NCI-H2227 treated with DMSO at 0.1 percent for 48 hours (cell line): ENCODE measurements around the gene TGFBR3L.

Source experiments
- DNase-seq: peaks from one replicate; lab custom pipeline; 2025; lab: John Stamatoyannopoulos, UW

Gene TGFBR3L

DNA sequence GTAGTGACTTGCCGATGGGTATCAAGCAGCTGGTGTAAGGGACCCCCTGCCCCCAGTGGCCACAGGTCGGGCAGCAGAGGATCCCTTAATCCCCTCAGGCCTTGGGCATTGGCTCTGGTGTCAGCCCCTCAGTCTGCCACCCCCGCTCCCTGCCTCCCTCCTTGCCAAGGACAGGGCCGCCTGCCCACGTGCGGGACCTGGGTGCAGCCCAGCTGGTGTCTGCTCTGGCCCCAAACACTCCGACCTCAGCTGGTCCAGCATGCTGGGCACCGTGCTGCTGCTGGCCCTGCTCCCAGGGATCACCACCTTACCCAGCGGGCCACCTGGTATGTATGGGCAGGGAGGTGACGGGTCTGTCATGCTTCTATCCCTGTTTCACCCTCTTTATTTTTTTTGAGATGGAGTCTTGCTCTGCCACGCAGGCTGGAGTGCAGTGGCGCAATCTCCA is at the start of gene TGFBR3L:
Gene TGFBR3L (plus strand): TSS at position 233 of the 448 bp plus-strand sequence.
- DNase-seq, result no peak

GRCh38 chr19:7865262-7865911 is 49.2 kb upstream of the TGFBR3L start:
- DNase-seq, result no peak

- no peak for DNase-seq
Observed at GRCh38 chr19:7866399-7867091, 48.1 kb upstream of the TGFBR3L start.

DNA sequence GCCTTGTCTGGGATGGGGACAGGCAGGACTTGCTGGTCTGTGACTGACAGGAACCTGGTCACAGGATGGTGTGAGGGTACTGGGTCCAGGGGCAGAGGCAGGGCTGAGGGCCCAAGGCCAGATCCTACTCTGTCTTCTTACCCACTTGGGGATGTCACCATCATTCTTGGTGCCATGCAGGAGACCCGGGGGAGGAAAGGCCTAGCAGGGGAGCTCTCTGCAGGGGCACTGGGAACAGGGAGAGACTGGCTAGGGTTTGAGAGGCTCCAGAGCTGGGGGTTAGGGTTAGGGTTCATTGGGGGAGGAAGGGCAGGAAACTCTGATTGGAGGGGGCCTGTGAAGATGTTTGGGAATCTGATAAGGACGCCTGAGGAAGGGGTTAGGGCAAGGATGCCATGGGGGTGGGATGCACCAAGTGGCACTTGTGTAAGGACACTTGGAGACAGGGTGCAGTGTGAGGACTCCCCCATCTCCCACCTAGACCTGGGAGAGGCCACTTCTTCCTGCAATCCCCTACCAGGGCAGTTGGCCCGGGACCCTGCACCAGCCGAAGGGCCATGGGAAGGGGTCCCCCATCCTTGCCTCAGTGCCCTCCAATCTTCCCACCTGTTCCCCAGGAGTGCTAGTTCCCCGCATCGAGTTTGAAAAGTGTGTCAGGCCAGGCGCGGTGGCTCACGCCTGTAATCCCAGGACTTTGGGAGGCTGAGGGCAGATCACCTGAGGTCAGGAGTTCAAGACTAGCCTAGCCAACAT is 47.4 kb upstream of the TGFBR3L start:
- DNase-seq, result no peak

DNA sequence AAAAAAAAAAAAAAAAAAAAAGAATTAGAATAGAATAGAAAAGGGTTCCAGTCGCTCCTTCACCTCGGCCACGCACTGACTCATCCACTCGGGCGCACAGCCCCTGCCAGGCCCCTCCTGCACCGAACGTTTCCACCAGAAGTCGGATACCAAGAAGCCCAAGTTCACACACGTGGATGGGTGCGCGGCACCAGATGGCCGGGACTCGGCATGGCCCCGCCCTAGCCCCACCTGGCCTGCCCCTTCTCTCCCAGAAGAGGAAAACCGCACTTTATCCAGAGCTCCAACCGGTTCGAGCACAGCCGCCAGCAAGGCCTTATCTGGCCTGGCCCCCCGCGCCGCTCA is 46.3 kb upstream of the TGFBR3L start:
- no peak for DNase-seq

DNA sequence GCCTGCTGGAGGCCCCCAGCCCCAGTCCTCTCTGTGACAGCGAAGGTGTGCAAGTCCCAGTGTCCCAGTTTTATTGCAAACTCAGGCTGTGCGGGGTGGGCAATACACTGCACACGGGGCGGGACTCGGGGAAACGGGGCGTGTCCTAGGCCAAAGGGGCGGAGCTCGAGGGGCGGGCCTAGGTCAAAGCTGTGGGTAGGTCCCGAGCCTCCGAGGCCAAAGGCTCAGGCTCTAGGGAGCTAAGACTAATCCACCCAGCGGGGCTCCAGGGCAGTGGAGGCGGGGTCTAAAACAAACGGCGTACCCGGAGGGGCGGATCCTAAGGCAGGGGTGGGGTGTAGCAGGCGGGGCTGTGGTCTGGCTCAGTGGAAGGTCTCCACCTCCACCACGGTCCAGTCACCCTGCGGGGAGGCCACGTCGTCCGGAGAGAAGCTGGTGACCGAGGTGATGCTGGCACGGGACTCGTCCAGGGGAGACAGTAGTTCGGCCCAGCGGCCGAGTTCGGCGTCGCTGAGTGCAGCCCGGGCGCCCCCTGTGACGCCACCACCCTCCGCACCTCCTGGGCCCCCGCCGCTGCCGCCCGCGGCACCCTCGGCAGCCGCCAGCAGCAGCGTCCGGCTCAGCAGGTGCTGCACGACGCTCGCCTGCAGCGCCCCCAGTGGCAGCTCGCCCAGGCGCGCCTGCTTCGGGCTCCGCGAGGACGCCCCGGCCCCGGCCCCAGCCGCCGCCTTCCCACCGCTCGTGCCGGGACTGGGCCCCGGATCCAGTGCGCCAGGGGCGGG is 45.8 kb upstream of the TGFBR3L start:
- no peak for DNase-seq

- DNase-seq, result no peak
Observed at GRCh38 chr19:7869453-7869909, 45.1 kb upstream of the TGFBR3L start.

GRCh38 chr19:7869910-7870511 is 44.6 kb upstream of the TGFBR3L start:
- DNase-seq, result no peak

DNA sequence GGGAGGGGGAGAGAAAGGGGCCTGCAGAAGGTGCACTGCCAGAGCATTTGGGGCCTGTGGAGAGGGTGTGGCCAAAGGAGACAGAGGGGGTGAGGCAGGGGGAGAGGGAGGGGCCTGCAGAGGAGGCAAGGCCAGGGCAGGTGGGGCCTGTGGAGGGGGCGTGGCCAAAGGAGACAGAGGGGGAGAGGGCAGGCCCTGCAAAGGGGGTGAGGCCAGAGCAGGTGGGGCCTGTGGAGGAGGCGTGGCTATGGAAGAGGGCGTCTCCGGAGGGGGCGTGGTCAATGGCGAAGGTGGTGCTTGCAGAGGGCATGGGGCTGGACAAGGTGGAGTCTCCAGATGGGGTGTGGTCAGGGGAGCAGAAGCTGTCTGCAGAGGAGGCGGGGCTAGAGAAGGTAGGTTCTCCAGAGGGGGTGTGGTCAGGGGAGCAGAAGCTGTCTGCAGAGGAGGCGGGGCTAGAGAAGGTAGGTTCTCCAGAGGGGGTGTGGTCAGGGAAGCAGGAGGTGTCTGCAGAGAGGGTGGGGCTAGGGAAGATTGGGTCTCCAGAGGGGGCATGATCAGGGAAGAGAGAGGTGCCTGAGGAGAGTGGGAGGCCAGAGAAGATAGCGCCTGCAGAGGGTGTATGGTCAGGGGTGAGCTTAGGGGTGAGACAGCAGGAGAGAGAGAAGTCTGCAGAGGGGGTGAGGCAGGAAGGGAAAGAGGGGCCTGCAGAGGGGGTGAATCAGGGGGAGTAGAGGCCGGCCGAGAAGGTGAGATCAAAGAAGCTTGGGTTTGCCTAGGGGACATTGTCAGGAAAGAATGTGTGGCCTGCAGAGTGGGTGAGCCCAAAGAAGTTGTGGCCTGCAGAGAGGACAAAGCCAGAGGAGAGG is 43.8 kb upstream of the TGFBR3L start:
- DNase-seq, result no peak

DNA sequence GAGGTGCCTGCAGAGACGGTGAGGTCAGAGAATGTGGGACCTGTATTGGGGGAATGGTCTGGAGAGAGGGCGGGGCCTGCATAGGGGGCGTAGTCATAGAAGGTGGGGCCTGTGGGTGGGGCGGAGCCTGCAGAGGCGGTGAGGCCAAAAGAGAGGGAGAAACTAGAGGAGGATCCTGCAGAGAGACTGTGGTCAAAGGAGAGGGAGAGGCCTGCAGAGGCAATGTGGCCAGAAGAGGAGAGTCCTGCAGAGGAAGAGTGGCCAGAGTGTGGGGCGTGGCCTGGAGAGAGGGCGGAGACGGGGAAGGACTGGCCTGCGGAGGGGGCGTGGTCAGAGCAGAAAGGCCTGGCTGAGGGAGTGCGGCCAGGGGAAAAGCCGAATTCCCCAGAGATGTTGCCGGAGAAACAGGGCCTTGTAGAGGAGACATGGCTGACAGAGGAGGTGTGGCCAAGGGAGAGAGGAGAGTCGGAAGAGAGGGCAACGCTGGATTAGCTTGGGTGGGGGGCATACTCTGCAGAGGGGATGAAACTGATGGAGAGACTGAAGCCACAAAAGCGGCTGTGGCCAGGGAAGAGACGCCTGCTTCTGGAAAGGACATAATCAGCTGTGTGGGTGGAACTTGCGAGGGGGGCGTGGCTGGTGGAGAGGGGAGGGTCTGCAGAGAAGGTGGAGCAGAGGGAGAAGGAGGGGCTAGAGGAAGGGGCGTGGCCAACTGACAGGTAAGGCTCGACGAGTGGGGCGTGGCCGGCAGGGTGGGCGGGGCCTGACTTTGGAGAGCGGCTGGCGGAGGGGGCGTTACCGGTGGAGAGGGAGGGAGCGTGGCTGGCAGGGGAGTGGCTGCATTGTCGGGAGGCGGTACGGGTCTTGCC is 43.0 kb upstream of the TGFBR3L start:
- peak; percentile 20 for DNase-seq

GRCh38 chr19:7872306-7873204 is 42.1 kb upstream of the TGFBR3L start:
- DNase-seq, result no peak

DNA sequence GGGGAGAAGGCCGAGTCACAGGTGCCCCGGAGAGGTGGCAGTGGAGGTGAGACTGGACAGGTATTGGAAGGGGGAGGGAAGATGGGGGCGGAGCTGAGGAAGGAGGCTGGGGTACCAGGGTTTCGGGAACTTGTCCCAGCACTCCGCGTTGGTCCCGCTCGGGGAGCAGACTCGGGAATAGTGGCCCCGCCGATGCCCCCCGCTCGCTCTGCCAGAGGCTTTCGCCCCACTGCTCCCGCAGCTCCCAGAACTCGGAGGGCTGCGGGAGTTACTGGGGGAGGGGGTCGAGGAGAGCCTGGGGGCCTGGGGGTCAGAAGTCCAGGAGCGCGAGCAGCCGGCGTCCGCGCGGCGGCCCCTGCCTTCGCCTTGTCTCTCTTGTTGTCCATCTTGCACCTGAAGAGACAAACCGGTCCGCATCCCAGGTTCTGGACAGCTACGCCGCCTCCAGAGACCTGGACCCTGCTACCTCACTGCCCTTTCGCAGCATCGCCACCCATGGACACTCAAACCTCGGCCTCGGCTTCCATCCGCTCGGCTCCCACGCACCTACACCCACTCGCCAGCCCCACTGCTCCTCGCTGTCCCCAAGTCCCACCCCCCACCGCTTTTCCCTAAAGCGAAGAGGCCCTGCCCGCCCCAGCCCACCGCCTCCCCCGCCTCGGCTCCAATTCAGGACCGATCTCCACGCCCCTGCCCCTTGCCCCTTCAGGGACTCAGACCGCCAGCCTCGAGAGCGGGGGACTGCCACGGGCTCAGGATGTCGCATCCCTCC is 41.1 kb upstream of the TGFBR3L start:
- DNase-seq, result no peak

DNA sequence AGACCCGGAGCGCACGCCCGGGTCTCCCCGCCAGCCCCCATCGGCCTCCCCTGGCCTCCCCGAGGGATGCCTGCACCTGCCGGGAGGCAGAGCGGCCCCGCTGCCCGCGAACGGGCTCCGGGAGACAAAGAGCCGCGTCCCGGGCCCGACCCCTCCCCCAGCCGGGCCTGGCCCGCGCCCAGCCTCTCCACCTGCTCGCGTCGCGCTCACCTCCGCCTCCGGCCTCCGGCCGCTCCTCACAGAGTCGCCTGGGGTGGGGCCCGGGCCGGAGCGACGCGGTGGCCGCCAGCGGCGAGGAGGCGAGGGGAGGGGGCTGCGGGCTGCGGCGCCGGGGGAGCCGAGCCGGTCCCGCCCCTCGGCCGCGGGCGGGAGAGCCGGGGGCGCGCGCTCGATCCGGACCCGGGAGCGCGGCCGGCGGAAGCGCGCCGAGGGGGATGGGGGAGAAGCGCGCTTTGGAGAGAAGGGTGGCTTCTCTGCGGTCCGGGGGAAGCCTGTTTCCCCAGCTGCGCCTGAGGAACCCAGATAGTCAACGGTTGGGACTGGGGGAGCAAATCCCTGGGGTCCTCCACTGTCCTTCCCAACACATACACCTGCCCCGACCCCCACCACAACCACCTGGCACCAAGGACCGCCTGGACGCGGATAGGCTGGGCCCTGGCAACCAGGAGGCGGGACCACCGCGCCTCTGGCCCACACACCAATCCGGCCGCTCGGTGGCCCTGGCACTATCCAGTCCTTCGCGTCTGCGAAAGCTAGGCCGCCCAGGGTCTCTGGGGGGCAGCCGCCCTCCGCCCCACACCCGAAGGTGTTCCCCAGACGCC is 40.3 kb upstream of the TGFBR3L start, which contains the start of gene PRR36:
Gene PRR36 (minus strand): TSS at position 315 of the 821 bp plus-strand sequence. CDS start 701 bp downstream, outside the sequence.
- DNase-seq, result peak; percentile 80

- DNase-seq, result no peak
Observed at GRCh38 chr19:7874897-7875273, 39.7 kb upstream of the TGFBR3L start.

- DNase-seq, result no peak
Observed at GRCh38 chr19:7877249-7877836, 37.3 kb upstream of the TGFBR3L start.

- no peak for DNase-seq
Observed at GRCh38 chr19:7879111-7879807, 35.4 kb upstream of the TGFBR3L start.
